ES-I3 (cell line): ENCODE data around the gene BCL2L1.

Experiments used
- H3K36me3 ChIP-seq: 2 replicates; pipeline ENCODE4 v1.6.1; 2013; ENCODE audit warnings: mild to moderate bottlenecking, low read length, control low read depth, moderate library complexity; ENCODE audit not compliant: insufficient read depth
- H3K4me1 ChIP-seq: 2 replicates; pipeline ENCODE4 v1.6.1; 2013; ENCODE audit warnings: mild to moderate bottlenecking, control low read depth, low read length; ENCODE audit not compliant: insufficient read depth
- H3K9ac ChIP-seq: 2 replicates; pipeline ENCODE4 v1.6.1; 2013; ENCODE audit warnings: low read depth, mild to moderate bottlenecking, low read length, moderate library complexity
- H3K9me3 ChIP-seq: 2 replicates; pipeline ENCODE4 v1.6.1; 2013; ENCODE audit warnings: mild to moderate bottlenecking, low read length, moderate library complexity; ENCODE audit not compliant: control insufficient read depth, insufficient read depth

Gene BCL2L1

DNA sequence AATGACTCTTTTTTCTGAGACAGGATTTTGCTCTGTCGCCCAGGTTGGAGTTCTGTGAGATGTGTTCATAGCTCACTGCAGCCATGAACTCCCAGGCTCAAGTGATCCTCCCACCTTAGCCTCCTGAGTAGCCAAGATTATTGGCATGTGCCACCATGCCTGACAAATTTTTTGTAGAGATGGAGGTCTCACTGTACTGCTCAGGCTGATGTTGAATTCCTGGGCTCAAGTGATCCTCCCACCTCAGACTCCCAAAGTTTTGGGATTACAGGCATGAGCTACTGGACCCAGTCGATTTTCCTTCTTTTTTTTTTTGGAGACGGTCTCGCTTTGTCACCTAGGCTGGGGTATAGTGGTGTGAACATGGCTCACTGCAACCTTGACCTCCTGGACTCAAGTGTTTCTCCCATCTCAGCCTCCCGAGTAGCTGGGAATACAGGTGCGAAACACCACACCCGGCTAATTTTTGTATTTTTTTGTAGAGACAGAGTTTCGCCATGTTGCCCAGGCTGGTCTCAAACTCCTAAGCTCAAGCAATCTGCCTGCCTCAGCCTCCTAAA lies 24.3 kb downstream of the BCL2L1 start:
- Histone ChIP-seq H3K9me3 (no peaks in the 10 kb centered on the region), H3K4me1 (peaks cover 41% of the 10 kb centered on the region), H3K9ac (no peak overlapping the region), H3K36me3 (peaks cover under 1% of the 10 kb centered on the region)

DNA sequence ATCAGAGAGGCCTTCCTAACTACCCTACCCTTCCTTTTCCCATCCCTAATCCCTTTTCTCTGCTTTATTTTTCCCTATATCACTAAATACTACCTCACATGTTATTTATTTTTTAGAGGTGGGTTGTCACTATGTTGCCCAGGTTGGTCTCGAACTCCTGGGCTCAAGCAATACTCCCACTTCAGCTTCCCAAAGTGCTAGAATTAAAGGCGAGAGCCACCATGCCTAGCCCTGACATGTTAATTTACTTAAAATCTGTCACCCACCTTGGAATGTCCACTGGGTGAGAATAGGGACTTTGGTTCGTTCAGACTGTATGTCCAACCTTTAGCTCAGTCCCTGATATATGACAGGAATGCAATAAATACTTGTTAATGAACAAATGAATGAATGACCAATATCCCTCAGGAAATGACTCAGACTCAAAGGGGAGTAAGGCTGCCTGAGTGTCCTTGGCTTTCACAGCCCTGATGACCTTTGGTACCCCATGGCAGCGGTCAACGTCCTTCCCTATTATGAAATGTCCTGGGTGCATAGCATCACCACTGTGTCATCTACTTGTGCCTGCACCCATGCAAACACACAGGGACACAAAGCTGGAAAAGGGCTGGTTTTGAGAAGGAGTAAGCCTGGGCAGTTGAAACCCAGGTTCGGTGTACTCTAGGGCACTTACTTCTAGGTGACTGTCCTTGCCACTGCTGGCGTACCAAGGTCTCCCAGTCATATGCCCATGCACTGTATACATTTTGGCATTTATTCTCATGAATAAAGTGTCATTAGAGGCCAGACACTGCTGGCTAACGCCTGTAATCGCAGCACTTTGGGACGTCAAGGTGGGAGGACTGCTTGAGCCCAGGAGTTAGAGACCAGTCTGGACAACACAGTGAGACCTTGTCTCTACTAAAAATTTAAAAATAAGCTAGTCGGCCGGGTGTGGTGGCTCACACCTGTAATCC lies 26.5 kb downstream of the BCL2L1 start:
- Histone ChIP-seq H3K4me1 (peaks cover 47% of the 10 kb centered on the region), H3K9ac (no peak overlapping the region), H3K36me3 (peaks cover 3% of the 10 kb centered on the region), H3K9me3 (no peaks in the 10 kb centered on the region)

DNA sequence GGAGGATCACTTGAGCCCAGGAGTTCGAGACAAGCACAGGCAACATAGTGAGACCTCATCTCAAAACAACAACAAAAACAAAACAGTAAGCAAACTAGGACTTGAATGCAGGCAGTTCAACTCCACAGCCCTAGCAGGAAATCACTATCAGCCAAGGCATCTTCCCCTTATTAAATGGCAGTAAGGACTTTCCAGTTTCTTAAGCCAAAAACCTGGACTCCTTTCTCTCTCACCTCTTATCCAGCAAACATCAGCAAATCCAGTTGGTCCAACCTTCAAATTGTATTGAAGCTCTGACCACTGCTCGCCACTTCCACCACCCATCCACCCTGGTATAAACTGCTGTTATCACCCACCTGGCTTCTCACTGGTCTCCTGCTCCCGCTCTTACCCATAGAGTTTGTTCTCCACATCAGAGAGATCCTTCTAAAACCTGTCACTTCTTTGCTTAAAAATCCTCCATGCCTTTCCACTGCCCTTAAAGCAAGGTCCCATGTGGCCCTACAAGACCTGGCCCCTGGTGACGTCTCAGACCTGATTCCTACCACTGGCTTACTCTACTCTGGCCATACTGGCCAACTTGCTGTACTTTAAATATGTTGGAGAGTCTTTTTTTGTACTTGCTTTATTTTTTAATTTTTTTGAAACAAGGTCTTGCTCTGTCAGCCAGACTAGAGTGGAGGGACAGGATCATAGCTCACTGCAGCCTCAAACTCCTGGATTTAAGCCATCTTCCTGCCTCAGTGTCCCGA lies 27.6 kb downstream of the BCL2L1 start:
- no peaks in the 10 kb centered on the region for H3K9me3 ChIP-seq
- H3K9ac ChIP-seq: no peak overlapping the region
- H3K36me3 ChIP-seq: peaks cover 3% of the 10 kb centered on the region
- peaks cover 47% of the 10 kb centered on the region for H3K4me1 ChIP-seq

DNA sequence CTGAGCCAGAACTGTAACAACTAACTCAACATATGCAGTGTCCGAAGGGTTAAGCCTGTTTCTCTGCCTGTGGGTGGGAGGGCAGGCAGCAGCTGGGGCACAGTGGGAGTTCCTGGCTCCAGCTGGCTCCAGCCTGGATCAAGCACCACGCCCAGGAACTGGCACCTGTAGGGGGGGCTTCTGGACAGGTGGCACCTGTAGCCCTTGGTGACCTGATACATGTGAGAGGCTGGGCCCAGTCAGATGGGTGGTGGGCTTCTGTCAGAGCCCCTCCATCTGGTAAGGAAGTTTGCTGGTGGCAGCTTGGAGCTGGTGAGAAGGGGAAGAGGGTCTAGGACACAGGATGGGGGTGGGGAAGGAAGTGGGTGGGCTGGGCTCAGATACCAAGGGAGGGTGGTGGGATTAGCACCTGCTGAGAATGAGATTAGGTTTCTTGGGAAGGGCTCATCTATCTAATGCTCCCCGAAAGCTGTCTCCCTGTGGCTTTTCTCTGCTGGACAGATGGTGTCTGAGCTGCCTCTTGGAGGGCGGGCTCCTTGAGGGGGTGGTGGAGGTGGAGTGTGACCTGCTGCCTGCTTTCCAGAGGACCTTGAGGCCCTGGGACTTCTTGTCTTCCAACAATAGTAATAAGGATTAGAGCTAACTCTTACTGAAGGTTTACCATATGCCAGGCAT lies 28.5 kb downstream of the BCL2L1 start:
- Histone ChIP-seq H3K9me3 (no peaks in the 10 kb centered on the region), H3K4me1 (peaks cover 40% of the 10 kb centered on the region), H3K36me3 (peaks cover 3% of the 10 kb centered on the region; the same call in 1 of the 2 replicates), H3K9ac (no peak overlapping the region)

DNA sequence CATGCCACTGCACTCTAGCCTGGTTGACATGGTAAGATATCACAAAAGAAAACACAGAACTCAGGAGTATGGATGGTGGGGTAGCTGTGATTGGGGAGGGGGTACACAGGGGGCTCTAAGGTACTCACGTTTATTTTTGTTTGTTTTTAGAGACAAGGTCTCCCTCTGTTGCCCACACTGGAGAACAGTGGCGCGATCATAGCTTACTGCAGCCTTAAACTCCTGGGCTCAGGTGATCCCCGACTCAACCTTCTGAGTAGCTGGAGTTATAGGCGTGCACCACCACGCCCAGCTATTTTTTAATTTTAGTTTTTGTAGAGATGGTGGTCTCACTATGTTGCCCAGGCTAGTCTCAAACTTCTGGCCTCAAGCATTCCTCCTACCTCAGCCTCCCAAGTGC lies 29.3 kb downstream of the BCL2L1 start:
- H3K9me3 ChIP-seq: no peaks in the 10 kb centered on the region
- no peak overlapping the region for H3K9ac ChIP-seq
- H3K4me1 ChIP-seq: peaks cover 35% of the 10 kb centered on the region
- peaks cover 3% of the 10 kb centered on the region; the same call in 1 of the 2 replicates for H3K36me3 ChIP-seq

DNA sequence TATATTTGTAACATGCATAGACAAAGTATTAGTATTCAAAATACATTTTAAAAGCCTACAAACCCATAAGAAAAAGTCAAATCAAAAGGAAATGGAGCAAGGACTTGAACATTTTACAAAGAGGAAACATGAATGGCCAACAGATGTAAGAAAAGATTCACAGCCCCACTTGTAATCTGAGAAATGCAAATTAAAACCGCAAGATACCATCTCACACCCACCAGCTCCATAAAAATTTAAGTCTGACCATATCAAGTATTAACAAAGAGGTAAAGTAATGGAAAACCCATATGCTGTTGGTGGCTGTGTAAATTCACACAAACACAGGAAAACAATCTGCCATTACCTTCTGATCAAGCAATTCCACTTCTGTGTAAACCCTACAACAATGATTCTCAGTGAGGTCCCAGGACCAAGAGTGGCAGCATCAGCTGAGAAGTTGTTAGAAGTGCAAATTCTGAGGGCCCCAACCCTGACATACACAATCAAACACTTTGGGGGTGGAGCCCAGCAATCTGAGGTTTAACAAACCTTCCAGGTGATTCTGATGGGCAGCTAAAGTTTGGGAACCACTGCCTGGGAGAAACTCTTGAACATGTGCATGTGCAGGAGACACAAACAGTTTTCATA lies 30.9 kb downstream of the BCL2L1 start:
- H3K9me3 ChIP-seq: no peaks in the 10 kb centered on the region
- peaks cover 7% of the 10 kb centered on the region for H3K36me3 ChIP-seq
- H3K9ac ChIP-seq: no peak overlapping the region
- peaks cover 35% of the 10 kb centered on the region for H3K4me1 ChIP-seq

DNA sequence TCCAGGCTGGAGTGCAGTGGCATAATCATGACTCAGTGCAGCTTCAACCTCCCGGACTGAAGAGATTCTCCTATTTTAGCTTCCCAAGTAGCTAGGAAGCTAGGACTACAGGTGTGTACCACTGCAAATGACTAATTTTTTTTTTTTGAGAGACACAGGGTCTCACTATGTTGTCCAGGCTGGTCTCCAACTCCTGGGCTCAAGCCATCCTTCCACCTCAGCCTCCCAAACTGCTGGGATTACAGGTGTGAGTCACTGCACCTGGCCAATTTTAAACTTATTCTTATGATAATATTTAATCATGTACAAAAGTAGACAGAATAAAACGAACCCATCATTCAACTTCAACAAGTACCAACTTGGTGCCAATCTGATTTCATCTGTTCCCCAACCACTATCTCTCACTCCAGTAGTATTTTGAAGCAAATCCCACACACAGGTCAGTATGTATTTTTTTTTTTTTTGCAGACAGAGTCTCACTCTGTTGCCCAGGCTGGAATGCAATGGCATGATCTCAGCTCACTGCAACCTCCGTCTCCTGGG lies 32.5 kb downstream of the BCL2L1 start:
- Histone ChIP-seq H3K4me1 (peaks cover 34% of the 10 kb centered on the region), H3K9me3 (no peaks in the 10 kb centered on the region), H3K9ac (no peak overlapping the region), H3K36me3 (peaks cover 19% of the 10 kb centered on the region)

DNA sequence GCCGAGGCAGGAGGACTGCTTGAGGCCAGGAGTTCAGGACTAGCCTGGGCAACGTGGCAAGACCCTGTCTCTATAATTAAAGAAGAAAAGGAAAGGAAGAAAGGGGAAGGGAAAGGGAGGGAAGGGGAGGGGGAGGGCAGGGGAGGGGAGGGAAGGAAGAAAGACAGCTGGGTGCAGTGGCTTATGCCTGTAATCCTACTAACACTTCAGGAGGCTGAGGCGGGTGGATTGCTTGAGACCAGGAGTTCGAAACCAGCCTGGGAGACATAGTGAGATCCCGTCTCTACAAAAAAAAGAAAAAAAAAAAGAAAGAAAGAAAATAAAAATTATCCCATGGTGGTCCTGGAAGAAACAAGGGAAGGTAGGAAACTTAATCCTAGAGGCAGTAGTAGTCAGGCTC lies 33.5 kb downstream of the BCL2L1 start:
- no peak overlapping the region for H3K9ac ChIP-seq
- peaks cover 23% of the 10 kb centered on the region for H3K4me1 ChIP-seq
- peaks cover 21% of the 10 kb centered on the region for H3K36me3 ChIP-seq
- H3K9me3 ChIP-seq: no peaks in the 10 kb centered on the region

DNA sequence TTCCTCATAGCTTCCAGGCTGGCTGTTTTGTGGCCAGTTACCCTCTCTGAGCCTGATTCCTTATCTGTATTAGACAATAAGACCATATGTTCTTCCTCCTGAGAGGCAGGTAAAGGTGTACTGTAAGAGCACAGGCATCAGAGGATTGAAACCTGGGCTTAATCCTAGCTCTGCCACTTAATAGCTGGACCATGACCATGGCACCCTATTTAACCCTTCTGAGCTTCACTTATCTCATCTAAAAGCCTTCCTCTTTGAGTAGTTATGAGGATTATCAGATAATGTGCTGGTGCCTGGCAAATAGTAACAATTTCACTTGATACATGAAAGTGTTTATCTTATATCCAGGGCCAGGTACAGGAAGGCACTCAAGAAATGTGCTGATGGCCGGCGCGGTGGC lies 34.9 kb downstream of the BCL2L1 start:
- H3K9me3 ChIP-seq: no peaks in the 10 kb centered on the region
- no peak overlapping the region for H3K9ac ChIP-seq
- H3K4me1 ChIP-seq: peaks cover 15% of the 10 kb centered on the region
- H3K36me3 ChIP-seq: peaks cover 22% of the 10 kb centered on the region

DNA sequence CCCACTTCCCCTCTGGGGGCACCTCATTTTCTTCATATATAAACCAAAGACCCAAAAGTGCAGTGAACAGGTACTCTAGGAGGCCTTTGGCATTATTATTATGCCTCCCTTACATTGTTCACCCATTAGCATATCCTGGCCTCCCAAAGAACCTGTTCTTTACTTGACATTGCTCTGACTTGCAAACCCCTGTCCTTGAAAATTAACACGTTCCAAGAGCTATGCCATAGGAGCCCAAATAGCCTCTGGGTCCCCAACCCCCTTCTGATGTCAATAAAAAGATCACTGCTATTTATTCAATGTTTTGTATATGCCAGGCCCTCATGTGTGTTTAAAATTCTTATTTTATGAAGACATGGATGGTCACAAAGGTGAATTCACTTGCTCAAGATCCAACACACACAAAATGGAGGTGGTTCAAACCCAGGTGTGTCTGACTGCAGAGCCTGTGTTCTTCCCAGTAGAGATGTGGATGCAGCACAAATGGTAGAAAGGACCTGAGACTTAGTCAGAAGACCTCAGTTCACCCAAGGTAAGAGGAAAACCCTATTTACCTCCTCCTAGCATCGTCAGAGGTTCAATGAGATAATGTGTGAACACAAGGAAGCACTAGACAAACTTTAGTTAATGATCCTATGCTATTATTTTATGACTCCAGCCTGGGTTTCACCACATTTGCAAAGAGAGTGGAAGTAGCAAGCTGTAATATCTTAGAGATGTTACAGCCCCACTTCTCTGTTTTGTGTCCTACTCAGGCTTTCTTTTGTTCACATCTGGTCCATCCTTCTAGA lies 36.6 kb downstream of the BCL2L1 start:
- H3K9ac ChIP-seq: no peak overlapping the region
- H3K9me3 ChIP-seq: no peaks in the 10 kb centered on the region
- H3K36me3 ChIP-seq: peaks cover 22% of the 10 kb centered on the region
- H3K4me1 ChIP-seq: 0 out of 2 replicates have a peak, but pooled peaks cover 8% of the 10 kb centered on the region

DNA sequence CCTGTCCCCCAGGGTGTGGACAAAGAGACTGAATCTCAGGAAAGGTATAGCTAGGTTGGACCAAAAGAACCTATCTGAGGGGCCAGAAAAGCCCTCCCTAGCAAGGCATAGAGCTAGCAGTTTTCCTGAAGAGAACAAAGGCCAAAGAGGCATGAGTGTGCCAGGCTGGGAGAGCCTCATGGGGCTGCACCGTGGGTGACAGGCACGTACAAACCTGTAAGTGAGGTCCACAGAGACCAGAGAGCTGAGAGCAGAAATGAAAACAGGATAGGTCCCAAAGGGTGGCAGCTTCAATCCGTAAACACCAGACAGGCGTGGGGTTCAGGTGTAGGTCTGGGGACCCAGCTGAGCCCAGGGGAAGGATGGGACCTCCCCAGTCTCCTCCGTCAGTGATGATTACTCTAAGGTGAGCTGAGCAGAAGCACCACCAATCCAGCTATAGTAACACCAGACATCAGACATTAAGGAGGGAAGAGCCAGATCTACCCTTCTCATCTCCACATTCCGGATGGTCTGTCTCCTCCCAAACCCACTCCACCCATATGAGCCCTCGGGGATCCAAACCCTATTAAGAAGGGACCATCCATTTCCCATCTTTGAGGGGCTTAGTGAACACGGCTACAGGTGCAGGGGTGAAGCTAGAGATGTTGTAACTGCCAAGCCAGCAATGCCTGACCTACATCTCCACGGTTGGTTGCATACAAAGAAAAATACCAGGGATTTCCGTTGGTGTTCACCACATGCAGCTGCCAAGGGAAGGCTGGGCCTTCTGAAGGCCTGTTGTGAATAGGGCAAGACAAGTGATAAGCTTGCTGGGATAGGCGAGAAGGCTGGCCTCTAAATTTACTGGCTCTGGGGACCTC lies 38.3 kb downstream of the BCL2L1 start:
- Histone ChIP-seq H3K9me3 (no peaks in the 10 kb centered on the region), H3K9ac (no peak overlapping the region), H3K4me1 (peaks cover 17% of the 10 kb centered on the region; the same call in 1 of the 2 replicates), H3K36me3 (peaks cover 24% of the 10 kb centered on the region)

DNA sequence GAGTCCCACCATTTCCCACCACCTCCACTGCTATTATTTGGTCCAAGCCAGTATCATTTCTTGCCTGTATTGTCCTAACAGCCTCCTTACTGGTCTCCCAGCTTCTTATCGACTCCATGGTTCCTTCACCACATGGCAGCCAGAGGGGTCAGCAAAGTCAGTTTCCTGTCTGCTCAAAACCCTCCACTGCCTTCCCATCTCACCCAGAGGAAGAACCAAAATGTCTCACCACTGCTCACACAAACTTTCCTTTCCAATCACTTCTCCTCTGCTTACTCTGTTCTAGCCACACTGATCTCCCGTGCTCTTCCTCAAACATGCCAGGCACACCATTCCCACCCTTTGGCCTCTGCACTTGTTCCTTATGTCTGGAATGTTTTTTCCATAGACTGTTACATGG lies 39.7 kb downstream of the BCL2L1 start:
- H3K9ac ChIP-seq: no peak overlapping the region
- H3K4me1 ChIP-seq: peaks cover 27% of the 10 kb centered on the region; the same call in 1 of the 2 replicates
- no peaks in the 10 kb centered on the region for H3K9me3 ChIP-seq
- peaks cover 25% of the 10 kb centered on the region for H3K36me3 ChIP-seq
